ENCODE data around the gene ATM.

DNA sequence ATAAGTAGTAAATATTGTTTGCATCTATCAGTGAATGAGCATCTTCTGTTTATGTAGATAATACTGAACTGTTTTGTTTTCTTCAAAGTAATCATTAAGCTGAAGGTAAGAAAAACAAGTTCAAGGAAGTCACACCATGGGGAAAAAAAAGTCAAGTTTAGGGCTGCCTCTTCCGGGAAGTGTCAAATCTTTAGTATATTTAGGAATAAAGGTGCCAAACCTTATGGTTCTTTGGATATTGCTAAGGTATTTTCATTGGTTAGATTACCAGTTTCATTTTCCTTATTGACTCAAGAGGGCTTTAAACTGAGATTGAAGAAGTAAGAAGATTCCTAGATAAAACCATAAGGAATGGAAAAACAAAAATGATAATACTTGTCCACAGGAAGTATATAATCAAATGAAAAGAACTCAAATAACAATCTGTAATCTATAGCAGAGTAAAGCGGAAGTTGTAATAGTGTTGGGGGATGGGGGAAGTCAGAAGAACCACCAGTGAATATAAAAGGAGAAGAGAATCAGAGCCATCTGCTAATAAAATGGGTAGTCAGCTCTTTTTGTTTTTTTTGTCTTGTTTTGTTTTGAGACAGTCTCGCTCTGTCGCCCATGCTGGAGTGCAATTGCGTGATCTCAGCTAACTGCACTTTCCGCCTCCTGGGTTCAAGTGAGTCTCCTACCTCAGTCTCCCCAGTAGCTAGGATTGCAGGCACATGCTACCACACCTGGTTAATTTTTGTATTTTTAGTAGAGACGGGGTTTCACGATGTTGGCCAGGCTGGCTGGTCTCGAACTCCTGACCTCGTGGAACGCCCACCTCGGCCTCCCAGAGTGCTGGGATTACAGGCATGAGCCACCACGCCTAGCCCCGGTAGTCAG, 2.3 kb downstream of the ATM start:
- TF ChIP-seq, protein P1, sequence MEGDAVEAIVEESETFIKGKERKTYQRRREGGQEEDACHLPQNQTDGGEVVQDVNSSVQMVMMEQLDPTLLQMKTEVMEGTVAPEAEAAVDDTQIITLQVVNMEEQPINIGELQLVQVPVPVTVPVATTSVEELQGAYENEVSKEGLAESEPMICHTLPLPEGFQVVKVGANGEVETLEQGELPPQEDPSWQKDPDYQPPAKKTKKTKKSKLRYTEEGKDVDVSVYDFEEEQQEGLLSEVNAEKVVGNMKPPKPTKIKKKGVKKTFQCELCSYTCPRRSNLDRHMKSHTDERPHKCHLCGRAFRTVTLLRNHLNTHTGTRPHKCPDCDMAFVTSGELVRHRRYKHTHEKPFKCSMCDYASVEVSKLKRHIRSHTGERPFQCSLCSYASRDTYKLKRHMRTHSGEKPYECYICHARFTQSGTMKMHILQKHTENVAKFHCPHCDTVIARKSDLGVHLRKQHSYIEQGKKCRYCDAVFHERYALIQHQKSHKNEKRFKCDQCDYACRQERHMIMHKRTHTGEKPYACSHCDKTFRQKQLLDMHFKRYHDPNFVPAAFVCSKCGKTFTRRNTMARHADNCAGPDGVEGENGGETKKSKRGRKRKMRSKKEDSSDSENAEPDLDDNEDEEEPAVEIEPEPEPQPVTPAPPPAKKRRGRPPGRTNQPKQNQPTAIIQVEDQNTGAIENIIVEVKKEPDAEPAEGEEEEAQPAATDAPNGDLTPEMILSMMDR (conservative IDR thresholded peaks at IDR 0.05; ENCODE audit: low read length) = no peak
- TF ChIP-seq EZH2phosphoT487 (IDR thresholded peaks at IDR 0.05; ENCODE audit: borderline replicate concordance) = no peak

Data from Loucy (cell line).